ENCODE results near the gene ZYX. TPM values are rescaled to one million over a fixed set of nuclear protein-coding genes. Genes with fewer than 3 reads are reported as not detected.
"Not testable (repeated sequence)": the region's sequence is repeated elsewhere in the genome, so short reads cannot be mapped to it uniquely, and the experiment has no call there.

Gene ZYX
- total RNA-seq, 1 experiment from 2014 or later: 260 TPM

GRCh38 chr7:143422033-143422432 is 40.9 kb downstream of the ZYX start:
- H3K27ac Mint-ChIP-seq (ENCODE audit: low read depth, unreplicated experiment): no peak overlapping the region
- TF ChIP-seq CTCF (IDR thresholded peaks at IDR 0.05; ENCODE audit: unreplicated experiment): no peak
- no peak for DNase-seq (ENCODE audit: unreplicated experiment)
- no peaks in the 10 kb centered on the region for H3K27me3 Mint-ChIP-seq (ENCODE audit: insufficient read depth, unreplicated experiment)
- POLR2A ChIA-PET: no interaction called here
- CTCF ChIA-PET: interaction anchor here (0.6 to 4.4 kb wide), 5 partner anchors 10 to 478 kb away, joined by 3 to 33 read pairs (median 4); no protein-coding TSS in a partner anchor
- no TSS peak for BruUV-seq (replicated peaks)
- peaks cover 17% of the 10 kb centered on the region for H3K4me1 Mint-ChIP-seq (ENCODE audit: insufficient read depth, unreplicated experiment)
- H3K4me3 Mint-ChIP-seq (ENCODE audit: unreplicated experiment): no peak overlapping the region
- intact Hi-C loops (cut with micrococcal nuclease): no loop called here
- H3K9me3 Mint-ChIP-seq (ENCODE audit: unreplicated experiment): no peaks in the 10 kb centered on the region
- no peaks in the 10 kb centered on the region for H3K36me3 Mint-ChIP-seq (ENCODE audit: insufficient read depth, unreplicated experiment)

GRCh38 chr7:143424476-143424875 is 43.3 kb downstream of the ZYX start:
- H3K4me3 Mint-ChIP-seq (ENCODE audit: unreplicated experiment); DNase-seq (ENCODE audit: unreplicated experiment); intact Hi-C loops (cut with micrococcal nuclease); H3K27ac Mint-ChIP-seq (ENCODE audit: low read depth, unreplicated experiment); H3K36me3 Mint-ChIP-seq (ENCODE audit: insufficient read depth, unreplicated experiment); H3K9me3 Mint-ChIP-seq (ENCODE audit: unreplicated experiment); H3K27me3 Mint-ChIP-seq (ENCODE audit: insufficient read depth, unreplicated experiment); H3K4me1 Mint-ChIP-seq (ENCODE audit: insufficient read depth, unreplicated experiment); BruUV-seq (replicated peaks): not testable (repeated sequence)
- ChIA-PET CTCF (interaction anchor here (1.0 to 1.3 kb wide), 3 partner anchors 7 to 184 kb away, joined by 3 to 8 read pairs (median 4); no protein-coding TSS in a partner anchor), POLR2A (interaction anchor here (0.6 to 0.9 kb wide), 3 partner anchors 9 to 411 kb away, joined by 3 to 4 read pairs (median 3); no protein-coding TSS in a partner anchor)

GRCh38 chr7:143426479-143427142 is 45.5 kb downstream of the ZYX start:
- CTCF ChIA-PET: interaction anchor here (0.7 to 1.5 kb wide), 5 partner anchors 10 to 433 kb away, joined by 3 to 9 read pairs (median 3); no protein-coding TSS in a partner anchor
- intact Hi-C loops (cut with micrococcal nuclease): no loop called here
- Mint-ChIP-seq H3K4me3 (ENCODE audit: unreplicated experiment) (no peak overlapping the region), H3K36me3 (ENCODE audit: insufficient read depth, unreplicated experiment) (no peaks in the 10 kb centered on the region), H3K27me3 (ENCODE audit: insufficient read depth, unreplicated experiment) (no peaks in the 10 kb centered on the region), H3K9me3 (ENCODE audit: unreplicated experiment) (no peaks in the 10 kb centered on the region), H3K4me1 (ENCODE audit: insufficient read depth, unreplicated experiment) (peaks cover 18% of the 10 kb centered on the region), H3K27ac (ENCODE audit: low read depth, unreplicated experiment) (no peak overlapping the region)
- TF ChIP-seq CTCF (IDR thresholded peaks at IDR 0.05; ENCODE audit: unreplicated experiment): no peak
- DNase-seq (ENCODE audit: unreplicated experiment): no peak
- POLR2A ChIA-PET: no interaction called here
- no TSS peak for BruUV-seq (replicated peaks)

- H3K9me3 Mint-ChIP-seq (ENCODE audit: unreplicated experiment): no peaks in the 10 kb centered on the region
- peak; percentile 43 for DNase-seq (ENCODE audit: unreplicated experiment)
- no peak for TF ChIP-seq CTCF (IDR thresholded peaks at IDR 0.05; ENCODE audit: unreplicated experiment)
- peak overlapping the region; percentile 75 for H3K27ac Mint-ChIP-seq (ENCODE audit: low read depth, unreplicated experiment)
- ChIA-PET CTCF (interaction anchor here (1.0 to 1.7 kb wide), 2 partner anchors 13 to 20 kb away, joined by 3 to 9 read pairs; no protein-coding TSS in a partner anchor), POLR2A (interaction anchor here (0.7 kb wide), 1 partner anchor 50 kb away, joined by 3 read pairs; no protein-coding TSS in a partner anchor)
- peak overlapping the region; percentile 62 for H3K4me3 Mint-ChIP-seq (ENCODE audit: unreplicated experiment)
- no peaks in the 10 kb centered on the region for H3K36me3 Mint-ChIP-seq (ENCODE audit: insufficient read depth, unreplicated experiment)
- intact Hi-C loops (cut with micrococcal nuclease): no loop called here
- no peaks in the 10 kb centered on the region for H3K27me3 Mint-ChIP-seq (ENCODE audit: insufficient read depth, unreplicated experiment)
- H3K4me1 Mint-ChIP-seq (ENCODE audit: insufficient read depth, unreplicated experiment): peaks cover 28% of the 10 kb centered on the region
- no TSS peak for BruUV-seq (replicated peaks)
These were observed 48.9 kb downstream of the ZYX start for GRCh38 chr7:143429770-143430698.

Data from MCF 10A (cell line).